ENCODE results near the gene TMEM129.

TMEM129 gene

DNA sequence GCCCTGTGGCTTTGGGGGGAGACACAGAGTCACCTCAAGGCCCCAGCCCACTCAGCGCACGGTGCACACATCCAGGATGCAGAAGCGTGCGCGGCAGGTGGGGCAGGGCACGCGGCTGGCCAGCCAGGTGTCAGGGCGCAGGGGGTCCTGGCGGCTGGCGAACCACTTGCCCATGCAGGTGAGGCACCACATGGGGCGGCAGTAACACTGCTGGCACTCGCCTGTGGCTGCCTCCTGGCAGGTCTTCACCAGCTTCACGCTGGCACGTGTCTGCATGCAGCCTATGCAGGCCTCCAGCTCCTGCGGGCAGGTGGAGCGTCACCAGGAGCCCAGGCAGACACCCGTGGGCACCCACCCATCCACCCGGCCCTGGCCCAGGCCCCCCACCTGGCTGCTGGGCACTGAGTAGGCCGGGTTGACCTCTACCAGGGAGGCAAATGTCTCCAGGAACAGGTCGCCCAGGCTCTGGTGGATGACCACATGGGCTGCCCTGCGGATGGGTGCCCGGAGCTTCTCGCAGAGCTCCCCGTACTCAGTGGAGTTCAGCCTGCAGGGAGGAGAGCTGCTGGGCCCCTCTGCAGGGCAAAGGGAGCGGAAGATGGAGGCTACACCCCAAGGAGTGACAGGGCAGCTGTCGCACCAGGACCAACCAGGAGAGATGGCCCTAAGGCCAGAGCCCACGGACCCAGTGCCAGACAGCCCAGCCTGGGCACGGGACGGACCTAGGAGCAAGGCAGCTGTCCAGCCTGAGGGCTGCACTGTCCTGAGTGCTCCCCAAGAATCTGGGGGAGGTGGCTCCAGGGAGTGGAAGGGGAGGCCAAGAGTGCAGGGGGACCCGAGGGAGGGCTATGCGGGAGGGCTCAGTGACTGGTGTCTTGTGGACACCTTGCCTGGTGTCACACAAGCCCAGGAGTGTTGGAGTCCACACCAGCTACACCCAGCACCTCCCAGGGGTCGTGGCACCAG, 3.7 kb downstream of the TMEM129 start:
- Mint-ChIP-seq H3K36me3 (ENCODE audit: insufficient read depth) (peaks cover 25% of the 10 kb centered on the region), H3K9me3 (no peaks in the 10 kb centered on the region), H3K4me1 (ENCODE audit: low read depth in 2 of 2) (peaks cover 35 to 42% of the 10 kb centered on the region in 2 donors), H3K4me3 (no peak overlapping the region), H3K27ac (peak overlapping the region in 1 of 2 donors; percentile 20), H3K27me3 (no peaks in the 10 kb centered on the region)
- DNase-seq, result no peak
- no peak for ATAC-seq (replicated peaks)

DNA sequence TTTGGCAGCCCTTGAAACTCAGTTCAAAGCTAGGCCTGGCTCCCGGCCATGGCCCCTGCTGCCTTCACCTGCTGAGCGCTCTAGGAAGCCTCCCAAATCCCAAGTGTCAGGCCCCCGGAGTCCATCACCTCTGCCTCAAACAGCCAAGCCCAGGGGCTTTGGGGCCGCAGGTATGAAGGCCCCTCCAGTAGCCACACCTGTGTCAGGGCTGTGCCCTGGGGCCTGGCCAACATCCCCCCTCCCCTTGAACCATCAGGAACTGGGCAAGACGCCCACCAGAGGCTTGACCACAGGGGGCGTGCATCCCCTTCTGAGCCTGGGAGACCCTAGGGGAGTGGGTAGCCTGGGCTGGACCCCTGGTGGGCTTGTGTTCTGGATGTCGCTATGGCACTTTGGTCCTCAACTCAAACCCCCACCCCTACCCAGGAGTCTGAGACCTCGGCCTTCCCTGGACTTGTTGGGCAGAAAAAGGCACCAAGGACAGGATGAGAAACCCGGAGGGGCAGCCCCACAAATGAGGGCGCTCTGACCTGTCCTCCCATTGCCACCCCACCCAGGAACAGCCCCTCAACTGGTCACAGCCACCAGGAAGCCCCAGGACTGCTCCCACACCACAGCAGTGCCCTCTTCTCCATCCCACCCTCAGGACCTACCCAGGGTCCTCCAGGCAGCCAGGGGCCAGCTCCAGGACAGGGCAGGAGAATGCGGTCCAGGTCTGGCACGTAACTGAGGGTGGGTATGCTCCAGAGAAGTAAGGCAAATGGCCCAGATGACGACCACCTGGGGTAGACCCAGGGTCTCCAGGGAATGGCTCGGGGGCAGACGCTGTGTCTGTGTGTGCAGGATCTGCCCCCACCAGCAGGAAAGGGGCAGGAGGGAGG, 4.8 kb downstream of the TMEM129 start:
- Mint-ChIP-seq H3K36me3 (ENCODE audit: insufficient read depth) (peaks cover 29% of the 10 kb centered on the region), H3K9me3 (no peaks in the 10 kb centered on the region), H3K4me3 (no peak overlapping the region), H3K27ac (no peak overlapping the region), H3K27me3 (no peaks in the 10 kb centered on the region), H3K4me1 (ENCODE audit: low read depth in 2 of 2) (peaks cover 31 to 39% of the 10 kb centered on the region in 2 donors)
- ATAC-seq (replicated peaks) (no peak), DNase-seq (no peak)

DNA sequence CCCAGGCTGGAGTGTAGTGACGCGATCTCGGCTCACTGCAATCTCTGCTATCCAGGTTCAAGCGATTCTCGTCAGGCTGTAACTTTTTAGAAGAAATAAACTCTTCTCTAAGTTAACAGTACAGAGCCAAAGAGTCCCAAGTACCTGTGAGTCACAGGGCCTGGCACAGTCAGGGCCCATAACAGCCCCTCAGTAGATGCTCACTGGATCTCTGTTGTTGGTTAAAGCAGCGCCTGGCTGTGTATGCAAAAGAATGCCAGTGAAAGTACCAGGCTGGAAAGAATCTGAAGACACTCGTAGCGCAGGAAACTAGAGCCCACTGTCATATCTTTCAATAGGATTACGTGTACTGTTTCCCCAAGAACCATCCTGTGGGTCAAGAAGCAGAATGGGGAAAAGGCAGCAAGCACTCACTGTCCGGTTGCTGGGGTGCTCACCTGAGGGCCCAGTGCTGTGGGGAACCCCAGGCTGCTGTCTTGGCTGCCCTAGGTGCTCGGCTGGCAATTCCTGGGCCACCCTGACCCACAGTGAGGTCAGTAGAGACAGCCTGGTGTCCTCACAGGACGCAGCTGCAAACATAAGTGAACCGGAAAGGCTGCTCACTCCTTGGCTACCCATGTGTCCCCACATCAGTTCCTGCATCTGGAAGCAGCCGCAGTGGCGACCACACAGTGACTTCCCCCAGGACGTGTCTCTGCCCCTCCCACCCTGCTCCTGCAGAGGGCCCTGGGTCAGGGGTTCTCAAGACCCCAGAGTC, 5.9 kb downstream of the TMEM129 start:
- no peak for ATAC-seq (replicated peaks)
- H3K9me3 Mint-ChIP-seq, result no peaks in the 10 kb centered on the region
- H3K27me3 Mint-ChIP-seq, result no peaks in the 10 kb centered on the region
- H3K36me3 Mint-ChIP-seq (ENCODE audit: insufficient read depth), result peaks cover 31% of the 10 kb centered on the region
- peaks cover 41 to 46% of the 10 kb centered on the region in 2 donors for H3K4me1 Mint-ChIP-seq (ENCODE audit: low read depth in 2 of 2)
- DNase-seq, result no peak
- H3K4me3 Mint-ChIP-seq, result peak overlapping the region; percentile 17 to 96
- peak overlapping the region; percentile 93 to 99 for H3K27ac Mint-ChIP-seq

DNA sequence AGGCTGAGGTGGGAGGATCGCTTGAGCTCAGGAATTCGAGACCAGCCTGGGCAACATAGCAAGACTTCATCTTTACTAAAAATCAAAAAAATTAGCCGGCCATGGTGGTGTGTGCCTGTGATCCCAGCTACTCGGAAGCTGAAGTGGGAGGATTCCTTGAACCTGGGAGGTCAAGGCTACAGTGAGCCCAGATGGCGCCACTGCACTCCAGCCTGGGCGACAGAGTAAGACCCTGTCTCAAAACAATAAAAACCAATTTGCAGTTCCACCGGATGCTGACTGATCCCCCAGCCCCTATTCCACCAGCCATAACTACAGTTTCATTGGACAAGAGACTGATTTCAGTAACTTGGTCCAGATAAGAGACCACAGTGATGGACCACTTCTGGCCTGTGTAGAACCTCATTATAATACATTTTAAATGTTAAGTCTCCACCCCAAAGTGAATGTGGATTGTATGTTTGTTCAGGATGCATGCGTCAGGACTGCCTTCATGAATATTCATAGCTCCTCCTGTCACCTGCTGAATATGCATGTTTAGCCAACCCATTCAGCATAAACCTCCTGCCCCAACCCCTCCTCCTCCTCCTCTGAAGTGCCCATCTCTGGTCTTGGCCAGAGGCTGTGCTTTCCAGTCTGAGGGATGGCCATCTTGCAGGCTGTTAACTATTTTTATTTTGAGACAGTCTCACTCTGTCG, 6.7 kb downstream of the TMEM129 start:
- Mint-ChIP-seq H3K36me3 (ENCODE audit: insufficient read depth) (peaks cover 36% of the 10 kb centered on the region), H3K27ac (peak overlapping the region; percentile 93 to 99), H3K4me1 (ENCODE audit: low read depth in 2 of 2) (peaks cover 41 to 49% of the 10 kb centered on the region in 2 donors), H3K4me3 (peak overlapping the region; percentile 96), H3K9me3 (no peaks in the 10 kb centered on the region), H3K27me3 (no peaks in the 10 kb centered on the region)
- no peak for ATAC-seq (replicated peaks)
- DNase-seq, result no peak

DNA sequence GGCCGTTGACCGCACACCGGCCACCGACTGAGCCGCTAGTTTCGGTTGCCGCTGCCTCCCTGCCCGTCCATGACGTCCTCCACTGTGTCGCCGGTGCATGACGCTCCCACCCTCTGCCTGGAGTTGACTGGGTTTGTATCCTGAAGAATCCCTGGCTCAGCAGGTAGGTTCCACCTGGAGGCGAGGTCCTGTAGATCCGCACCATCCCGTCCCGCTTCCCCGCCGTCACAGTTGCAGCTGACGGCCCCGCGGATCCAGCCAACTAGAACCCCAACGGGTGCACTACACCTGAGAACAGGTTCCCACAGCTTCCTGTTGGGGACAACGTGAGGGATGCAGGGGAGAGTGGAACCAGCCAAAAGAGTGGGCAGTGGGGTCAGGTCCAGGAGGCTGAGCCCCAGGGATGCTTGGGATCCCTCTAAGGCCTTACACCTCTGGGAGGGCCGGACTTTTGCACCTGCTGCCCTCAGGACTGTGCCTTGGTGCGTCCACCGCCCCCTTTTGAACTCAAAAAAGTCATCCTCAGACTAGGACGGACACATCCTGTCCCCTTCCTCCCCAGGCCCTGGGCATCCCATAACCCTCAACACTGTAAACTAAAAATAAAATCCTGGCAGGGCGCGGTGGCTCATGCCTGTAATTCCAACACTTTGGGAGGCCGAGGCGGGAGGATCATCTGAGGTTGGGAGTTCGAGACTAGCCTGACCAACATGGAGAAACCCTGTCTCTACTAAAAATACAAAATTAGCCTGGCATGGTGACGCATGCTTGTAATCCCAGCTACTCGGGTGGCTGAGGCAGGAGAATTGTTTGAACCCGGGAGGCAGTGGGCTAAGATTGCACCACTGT, 7.9 kb downstream of the TMEM129 start:
- H3K4me1 Mint-ChIP-seq (ENCODE audit: low read depth in 2 of 2), result peaks cover 49 to 51% of the 10 kb centered on the region in 2 donors
- ATAC-seq (replicated peaks) (peak; percentile 0), DNase-seq (no peak)
- peaks cover 41% of the 10 kb centered on the region for H3K36me3 Mint-ChIP-seq (ENCODE audit: insufficient read depth)
- peak overlapping the region; percentile 96 for H3K4me3 Mint-ChIP-seq
- H3K27ac Mint-ChIP-seq, result peak overlapping the region; percentile 93 to 99
- no peaks in the 10 kb centered on the region for H3K9me3 Mint-ChIP-seq
- no peaks in the 10 kb centered on the region for H3K27me3 Mint-ChIP-seq

DNA sequence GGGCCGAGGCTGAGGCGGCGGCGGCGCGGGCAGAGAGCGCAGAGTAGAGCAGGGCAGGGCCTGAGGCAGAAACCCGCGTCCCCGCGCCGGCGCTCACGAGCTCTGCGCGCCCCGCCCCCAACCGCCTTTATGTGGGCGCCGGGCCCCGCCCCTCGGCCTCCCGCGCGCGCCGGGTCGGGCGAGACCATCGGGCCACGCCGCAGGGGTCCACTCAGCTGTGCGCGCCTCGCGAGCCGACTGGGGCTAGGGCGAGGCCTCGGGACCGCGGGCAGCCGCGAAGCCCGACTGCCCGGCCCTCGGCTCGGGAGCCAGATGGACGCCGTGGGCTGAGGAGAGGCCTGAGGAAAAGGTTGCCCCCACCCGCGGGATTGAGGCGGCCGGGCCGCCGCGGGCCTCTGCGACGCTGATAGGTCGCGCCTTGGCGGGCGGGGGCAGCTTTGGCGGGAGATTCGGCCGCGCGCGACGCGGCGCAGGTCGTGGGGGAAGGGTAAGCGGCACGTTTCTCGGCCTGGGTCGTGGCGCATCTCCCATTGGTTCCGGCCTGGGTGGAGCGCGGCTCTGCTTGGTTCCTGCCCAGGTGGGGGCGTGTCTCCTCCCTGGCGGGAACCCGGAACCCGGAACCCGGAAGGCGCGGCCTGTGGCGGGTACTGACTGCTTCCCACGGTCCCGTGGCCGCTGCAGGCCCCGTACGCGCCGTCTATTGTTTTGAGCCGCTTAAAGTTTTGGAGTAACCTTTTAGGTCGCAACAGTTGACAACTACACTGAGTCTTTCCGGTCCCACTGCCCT, 8.7 kb downstream of the TMEM129 start, which contains the start of gene SLBP:
TSS of gene SLBP (minus strand) at position 104 of the 787 bp plus-strand sequence. CDS start 131 bp downstream, outside the sequence.
- no peaks in the 10 kb centered on the region for H3K27me3 Mint-ChIP-seq
- DNase-seq (peak; percentile 95 to 97 (median 97)), ATAC-seq (replicated peaks) (peak; percentile 83)
- peak within 1 kb of the TSS; percentile 93 to 99 for H3K27ac Mint-ChIP-seq
- peaks cover 49 to 54% of the 10 kb centered on the region in 2 donors for H3K4me1 Mint-ChIP-seq (ENCODE audit: low read depth in 2 of 2)
- H3K36me3 Mint-ChIP-seq (ENCODE audit: insufficient read depth), result peaks cover 44% of the 10 kb centered on the region
- peak within 1 kb of the TSS; percentile 96 for H3K4me3 Mint-ChIP-seq
- no peaks in the 10 kb centered on the region for H3K9me3 Mint-ChIP-seq

DNA sequence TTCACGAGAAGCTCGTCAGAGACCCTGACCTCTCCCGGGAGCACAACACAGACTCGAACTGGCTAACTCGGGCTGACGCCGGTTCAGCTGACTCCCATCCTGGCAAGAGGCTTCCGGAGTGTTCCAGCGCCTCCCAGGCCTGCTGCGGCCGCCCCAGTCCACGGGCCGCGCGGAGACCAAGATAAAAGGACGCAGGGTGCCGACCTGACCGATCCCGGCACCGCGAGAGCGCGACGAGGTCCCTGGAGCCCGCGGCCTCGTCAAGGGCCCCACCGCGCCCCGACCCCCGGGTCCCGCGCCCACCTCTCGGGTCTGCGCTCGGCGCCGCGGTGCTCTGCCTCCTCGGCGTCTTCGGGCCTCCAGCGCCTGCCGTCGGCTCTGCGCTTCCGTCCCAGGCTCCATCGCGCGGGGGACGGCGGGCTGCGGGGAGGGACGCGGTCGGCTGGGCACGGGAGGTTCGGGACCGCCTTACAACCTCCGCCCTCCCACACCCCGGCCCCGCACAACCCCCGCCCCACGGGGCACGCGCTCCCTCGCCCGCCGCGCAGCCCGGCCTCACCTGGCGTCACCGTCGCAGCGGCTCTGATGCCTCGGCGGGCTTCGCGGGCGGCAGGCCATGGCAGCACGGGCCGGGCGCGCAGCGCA, 9.4 kb downstream of the TMEM129 start:
- peaks cover 45% of the 10 kb centered on the region for H3K36me3 Mint-ChIP-seq (ENCODE audit: insufficient read depth)
- DNase-seq (peak in 1 of 3 experiments; percentile 38), ATAC-seq (replicated peaks) (peak; percentile 31)
- no peaks in the 10 kb centered on the region for H3K9me3 Mint-ChIP-seq
- peak overlapping the region; percentile 89 to 96 for H3K27ac Mint-ChIP-seq
- no peaks in the 10 kb centered on the region for H3K27me3 Mint-ChIP-seq
- H3K4me1 Mint-ChIP-seq (ENCODE audit: low read depth in 2 of 2), result peaks cover 49 to 55% of the 10 kb centered on the region in 2 donors
- peak overlapping the region; percentile 94 to 96 for H3K4me3 Mint-ChIP-seq

DNA sequence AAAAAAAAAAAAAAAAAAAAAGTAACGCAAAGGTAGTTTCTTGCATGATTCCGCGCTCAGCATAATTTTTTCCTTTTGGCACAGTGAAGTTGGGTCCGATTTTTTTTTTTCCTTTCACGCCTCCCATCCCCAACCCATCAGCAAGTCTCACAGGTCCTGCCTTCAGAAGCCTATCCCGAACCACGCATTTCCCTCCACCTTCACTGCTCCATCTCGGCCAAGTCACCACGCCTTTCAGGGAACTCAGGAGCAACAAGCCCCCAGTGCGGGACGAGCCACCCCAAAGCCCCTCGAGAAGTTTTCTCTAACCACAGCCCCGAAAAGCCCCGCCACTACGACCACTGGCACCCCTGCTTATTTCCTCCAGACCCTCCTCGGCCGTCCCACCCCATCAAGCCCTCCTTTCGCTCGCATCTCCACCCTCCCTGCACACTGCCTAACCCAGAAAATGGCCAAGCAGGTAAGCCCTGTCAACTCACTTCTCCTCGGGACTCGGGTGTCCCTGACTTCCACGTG, 10.0 kb downstream of the TMEM129 start:
- peaks cover 46 to 55% of the 10 kb centered on the region in 2 donors for H3K4me1 Mint-ChIP-seq (ENCODE audit: low read depth in 2 of 2)
- H3K27me3 Mint-ChIP-seq, result no peaks in the 10 kb centered on the region
- DNase-seq, result no peak
- H3K36me3 Mint-ChIP-seq (ENCODE audit: insufficient read depth), result peaks cover 49% of the 10 kb centered on the region
- peak overlapping the region; percentile 94 to 96 for H3K4me3 Mint-ChIP-seq
- peak overlapping the region; percentile 89 to 96 for H3K27ac Mint-ChIP-seq
- H3K9me3 Mint-ChIP-seq, result no peaks in the 10 kb centered on the region
- ATAC-seq (replicated peaks), result no peak

DNA sequence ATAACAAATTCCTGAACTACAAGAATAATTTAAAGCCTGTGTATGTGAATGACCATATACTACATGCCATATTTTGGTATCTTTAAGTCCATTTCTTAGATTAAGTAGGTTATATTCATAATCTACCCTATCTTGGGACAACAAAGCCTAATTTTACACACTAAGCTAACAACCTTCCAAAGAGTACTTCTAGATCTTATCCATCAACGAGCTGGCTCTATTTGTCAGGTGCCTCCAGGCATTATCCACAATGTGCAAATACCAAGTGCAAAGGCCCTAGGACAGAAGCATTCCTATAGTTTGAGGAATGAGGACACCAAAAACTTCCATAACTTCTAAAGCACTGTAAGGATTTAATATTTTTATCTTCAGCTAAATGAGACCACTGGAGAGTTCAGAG, 12.5 kb downstream of the TMEM129 start:
- DNase-seq (no peak), ATAC-seq (replicated peaks) (no peak)
- peak overlapping the region in 1 of 2 donors; percentile 94 for H3K4me3 Mint-ChIP-seq
- peaks cover 55% of the 10 kb centered on the region for H3K36me3 Mint-ChIP-seq (ENCODE audit: insufficient read depth)
- H3K9me3 Mint-ChIP-seq, result no peaks in the 10 kb centered on the region
- H3K27ac Mint-ChIP-seq, result peak overlapping the region in 1 of 2 donors; percentile 28
- no peaks in the 10 kb centered on the region for H3K27me3 Mint-ChIP-seq
- peaks cover 33 to 60% of the 10 kb centered on the region in 2 donors for H3K4me1 Mint-ChIP-seq (ENCODE audit: low read depth in 2 of 2)

DNA sequence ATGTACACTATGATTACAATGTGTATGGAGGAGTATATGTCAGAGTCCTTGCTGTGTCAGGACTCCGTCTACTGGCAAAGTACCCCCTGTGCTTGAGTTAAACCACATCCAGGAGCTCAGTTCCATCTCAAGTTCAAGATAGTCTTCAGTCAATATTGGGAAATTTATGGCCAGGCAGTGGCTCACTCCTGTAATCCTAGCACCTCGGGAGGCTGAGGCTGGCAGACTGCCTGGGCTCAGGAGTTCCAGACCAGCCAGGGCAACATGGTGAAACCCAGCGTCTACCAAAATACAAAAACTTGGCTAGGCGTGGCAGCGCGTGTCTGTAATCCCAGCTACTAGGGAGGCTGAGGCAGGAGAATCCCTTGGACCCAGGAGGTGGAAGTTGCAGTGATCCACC, 14.8 kb downstream of the TMEM129 start:
- no peaks in the 10 kb centered on the region for H3K9me3 Mint-ChIP-seq
- H3K4me3 Mint-ChIP-seq, result no peak overlapping the region
- H3K4me1 Mint-ChIP-seq (ENCODE audit: low read depth in 2 of 2), result peaks cover 26 to 54% of the 10 kb centered on the region in 2 donors
- no peak for DNase-seq
- peaks cover 54% of the 10 kb centered on the region for H3K36me3 Mint-ChIP-seq (ENCODE audit: insufficient read depth)
- peak overlapping the region in 1 of 2 donors; percentile 75 for H3K27ac Mint-ChIP-seq
- H3K27me3 Mint-ChIP-seq, result no peaks in the 10 kb centered on the region
- no peak for ATAC-seq (replicated peaks)
